Measurements from ENCODE around the gene NRDE2. TPM values are rescaled to one million over a fixed set of nuclear protein-coding genes. Genes with fewer than 3 reads are reported as not detected.
"Not testable (repeated sequence)": the region's sequence is repeated elsewhere in the genome, so short reads cannot be mapped to it uniquely, and the experiment has no call there.

The NRDE2 gene
- total RNA-seq, 1 donor from 2014 or later = 10.2 TPM

DNA sequence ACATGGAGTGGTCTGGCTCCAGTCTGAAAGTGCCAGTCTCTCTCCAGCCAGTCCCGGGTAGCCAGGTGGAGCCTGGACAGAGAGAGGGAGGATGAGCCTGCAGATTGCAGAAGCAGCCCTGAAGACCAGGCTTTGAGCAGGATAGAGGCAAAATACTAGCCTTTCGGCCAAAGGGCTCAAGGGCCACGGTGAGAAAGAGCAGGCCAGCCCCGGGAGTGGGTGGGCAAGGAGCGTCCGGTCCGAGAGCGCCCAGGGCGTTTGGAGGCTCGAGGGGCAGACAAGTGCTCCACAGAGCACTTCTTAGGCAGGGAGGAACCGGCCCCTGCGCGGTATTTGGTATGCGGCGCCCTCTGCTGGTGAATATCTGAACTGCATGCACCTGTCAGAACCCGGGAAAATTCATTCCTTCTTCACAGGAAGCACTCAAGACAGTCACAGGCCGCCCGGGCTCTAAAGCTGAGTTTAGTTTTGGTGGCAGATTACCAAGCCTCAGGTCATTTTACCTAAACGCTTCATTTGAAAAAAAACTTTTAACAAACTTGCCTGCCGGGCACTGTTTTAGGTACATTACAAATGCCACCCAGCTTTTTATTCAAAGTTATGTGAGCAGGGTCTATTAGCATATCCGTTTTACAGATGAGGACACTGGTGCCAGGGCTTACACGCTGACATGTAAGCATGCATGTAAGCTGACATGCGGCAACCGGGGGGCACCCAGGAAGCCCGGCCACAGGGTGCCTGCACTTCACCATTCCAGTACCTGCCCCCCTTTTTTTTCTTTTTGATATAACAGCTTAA, 96.4 kb downstream of the NRDE2 start:
- peak; percentile 77 for DNase-seq (ENCODE audit: low spot score)

DNA sequence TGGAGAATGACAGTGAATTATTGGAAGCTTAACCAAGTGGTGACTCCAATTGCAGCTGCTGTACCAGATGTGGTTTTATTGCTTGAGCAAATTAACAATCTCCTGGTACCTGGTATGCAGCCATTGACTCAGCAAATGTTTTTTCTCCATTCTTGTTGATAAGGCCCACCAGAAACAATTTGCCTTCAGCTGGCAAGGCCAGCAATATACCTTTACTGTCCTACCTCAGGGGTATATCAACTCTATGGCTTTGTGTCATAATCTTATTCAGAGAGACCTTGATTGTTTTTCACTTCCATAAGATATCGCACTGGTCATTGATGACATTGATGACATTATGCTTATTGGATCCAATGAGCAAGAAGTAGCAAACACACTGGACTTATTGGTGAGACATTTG, 101.8 kb downstream of the NRDE2 start:
- H3K79me2 ChIP-seq (ENCODE audit: low read depth); H3K4me3 Mint-ChIP-seq; DNase-seq (ENCODE audit: low spot score); H3K27me3 ChIP-seq; H3K4me3 ChIP-seq; H3K9ac ChIP-seq; H3F3A ChIP-seq (ENCODE audit: low read depth); H3K4me2 ChIP-seq; H2AFZ ChIP-seq (replicated peaks); H4K20me1 ChIP-seq (ENCODE audit: low read depth); H3K36me3 ChIP-seq; H3K9me3 ChIP-seq (ENCODE audit: low read depth); H3K4me1 Mint-ChIP-seq; H3K27ac ChIP-seq; H3K9me3 Mint-ChIP-seq; H3K36me3 Mint-ChIP-seq; H3K27ac Mint-ChIP-seq; H3K4me1 ChIP-seq; H3K27me3 Mint-ChIP-seq (ENCODE audit: insufficient read depth, low read depth): not testable (repeated sequence)

More for the DNA sequence above, 96.4 kb downstream of the NRDE2 start:
- Histone ChIP-seq H2AFZ (replicated peaks) (peak overlapping the region; percentile 45), H3K4me1 (no peaks in the 10 kb centered on the region), H3K27me3 (peaks cover 10% of the 10 kb centered on the region), H3K9ac (no peak overlapping the region), H3F3A (ENCODE audit: low read depth) (no peaks in the 10 kb centered on the region), H3K4me3 (no peak overlapping the region), H3K79me2 (ENCODE audit: low read depth) (no peaks in the 10 kb centered on the region), H3K9me3 (ENCODE audit: low read depth) (peaks cover 8% of the 10 kb centered on the region), H3K4me2 (no peak overlapping the region), H3K27ac (no peak overlapping the region), H3K36me3 (no peaks in the 10 kb centered on the region), H4K20me1 (ENCODE audit: low read depth) (no peaks in the 10 kb centered on the region)
- Mint-ChIP-seq H3K9me3 (peaks cover 33% of the 10 kb centered on the region), H3K4me1 (no peaks in the 10 kb centered on the region), H3K27ac (no peak overlapping the region), H3K4me3 (no peak overlapping the region), H3K27me3 (ENCODE audit: insufficient read depth, low read depth) (peaks cover 14% of the 10 kb centered on the region), H3K36me3 (peaks cover 2% of the 10 kb centered on the region)
- TF ChIP-seq EZH2phosphoT487 (IDR thresholded peaks at IDR 0.05) = no peak
- TF ChIP-seq, protein P1, sequence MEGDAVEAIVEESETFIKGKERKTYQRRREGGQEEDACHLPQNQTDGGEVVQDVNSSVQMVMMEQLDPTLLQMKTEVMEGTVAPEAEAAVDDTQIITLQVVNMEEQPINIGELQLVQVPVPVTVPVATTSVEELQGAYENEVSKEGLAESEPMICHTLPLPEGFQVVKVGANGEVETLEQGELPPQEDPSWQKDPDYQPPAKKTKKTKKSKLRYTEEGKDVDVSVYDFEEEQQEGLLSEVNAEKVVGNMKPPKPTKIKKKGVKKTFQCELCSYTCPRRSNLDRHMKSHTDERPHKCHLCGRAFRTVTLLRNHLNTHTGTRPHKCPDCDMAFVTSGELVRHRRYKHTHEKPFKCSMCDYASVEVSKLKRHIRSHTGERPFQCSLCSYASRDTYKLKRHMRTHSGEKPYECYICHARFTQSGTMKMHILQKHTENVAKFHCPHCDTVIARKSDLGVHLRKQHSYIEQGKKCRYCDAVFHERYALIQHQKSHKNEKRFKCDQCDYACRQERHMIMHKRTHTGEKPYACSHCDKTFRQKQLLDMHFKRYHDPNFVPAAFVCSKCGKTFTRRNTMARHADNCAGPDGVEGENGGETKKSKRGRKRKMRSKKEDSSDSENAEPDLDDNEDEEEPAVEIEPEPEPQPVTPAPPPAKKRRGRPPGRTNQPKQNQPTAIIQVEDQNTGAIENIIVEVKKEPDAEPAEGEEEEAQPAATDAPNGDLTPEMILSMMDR (IDR thresholded peaks at IDR 0.05) = peak; percentile 96

DNA sequence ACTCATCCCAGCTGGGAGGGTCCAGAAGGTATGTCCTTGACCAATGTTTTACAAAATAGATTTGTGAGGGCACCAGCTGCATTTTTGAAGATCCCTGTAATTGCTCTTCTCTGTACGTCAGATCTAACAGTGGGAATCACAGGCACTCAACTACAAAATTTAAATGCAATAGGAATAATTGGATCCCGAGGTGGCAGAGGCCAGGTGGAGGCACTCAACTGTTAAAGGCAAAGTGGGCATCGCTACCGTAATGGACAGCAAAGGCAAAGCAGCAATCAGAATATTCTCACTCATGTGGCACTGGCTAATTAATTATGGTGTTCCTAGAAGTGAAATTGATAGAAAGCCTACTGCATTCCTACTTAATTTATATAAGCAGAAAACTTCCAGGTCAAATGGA, 103.3 kb downstream of the NRDE2 start:
- no peaks in the 10 kb centered on the region for H3K79me2 ChIP-seq (ENCODE audit: low read depth)
- H2AFZ ChIP-seq (replicated peaks) = no peak overlapping the region
- Mint-ChIP-seq H3K9me3 (peaks cover 10% of the 10 kb centered on the region), H3K4me1 (no peaks in the 10 kb centered on the region), H3K27me3 (ENCODE audit: insufficient read depth, low read depth) (peaks cover 4% of the 10 kb centered on the region), H3K27ac (no peak overlapping the region), H3K36me3 (no peaks in the 10 kb centered on the region), H3K4me3 (no peak overlapping the region)
- H3K4me3 ChIP-seq = no peak overlapping the region
- no peaks in the 10 kb centered on the region for H3K9me3 ChIP-seq (ENCODE audit: low read depth)
- no peak for DNase-seq (ENCODE audit: low spot score)
- H3K9ac ChIP-seq = no peak overlapping the region
- H3K27me3 ChIP-seq = no peaks in the 10 kb centered on the region
- H3K4me1 ChIP-seq = no peaks in the 10 kb centered on the region
- H3K36me3 ChIP-seq = no peaks in the 10 kb centered on the region
- no peaks in the 10 kb centered on the region for H3F3A ChIP-seq (ENCODE audit: low read depth)
- no peak overlapping the region for H3K27ac ChIP-seq
- no peak overlapping the region for H3K4me2 ChIP-seq
- TF ChIP-seq, protein P1 (IDR thresholded peaks at IDR 0.05) = no peak
- TF ChIP-seq EZH2 (IDR thresholded peaks at IDR 0.05) (no peak), EZH2phosphoT487 (IDR thresholded peaks at IDR 0.05) (no peak)
- no peaks in the 10 kb centered on the region for H4K20me1 ChIP-seq (ENCODE audit: low read depth)

Other genes starting within 250 kb of the NRDE2 start
- 164 and 233 TPM in 2 replicates for gene PSMC1, start 75.4 kb downstream of the NRDE2 start, total RNA-seq (ENCODE audit: low replicate concordance)
- 273 and 362 TPM in 2 replicates for gene CALM1, start 65.1 kb upstream of the NRDE2 start, total RNA-seq (ENCODE audit: low replicate concordance)